Measurements from ENCODE around the gene C16orf89.

DNA sequence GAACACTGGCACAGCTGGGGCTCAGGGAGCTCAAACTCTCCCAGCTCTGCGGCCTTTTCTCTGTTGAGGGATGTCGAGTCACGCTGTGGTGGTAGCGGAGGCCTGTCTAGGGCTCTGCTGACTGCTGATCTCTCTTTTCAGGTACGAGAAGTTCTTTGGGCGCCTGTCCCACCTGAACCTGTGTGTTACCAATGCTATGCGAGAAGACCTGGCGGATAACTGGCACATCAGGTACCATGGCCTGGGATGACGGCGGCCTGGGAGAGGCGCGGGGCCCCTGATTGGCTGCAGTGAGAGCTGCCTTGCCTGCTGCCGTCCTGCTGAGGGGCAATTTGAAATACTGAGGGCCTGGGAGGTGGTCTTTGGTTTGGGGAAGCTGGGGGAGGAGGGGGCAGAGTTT lies 11.5 kb upstream of the C16orf89 start:
- TF ChIP-seq, protein P1, sequence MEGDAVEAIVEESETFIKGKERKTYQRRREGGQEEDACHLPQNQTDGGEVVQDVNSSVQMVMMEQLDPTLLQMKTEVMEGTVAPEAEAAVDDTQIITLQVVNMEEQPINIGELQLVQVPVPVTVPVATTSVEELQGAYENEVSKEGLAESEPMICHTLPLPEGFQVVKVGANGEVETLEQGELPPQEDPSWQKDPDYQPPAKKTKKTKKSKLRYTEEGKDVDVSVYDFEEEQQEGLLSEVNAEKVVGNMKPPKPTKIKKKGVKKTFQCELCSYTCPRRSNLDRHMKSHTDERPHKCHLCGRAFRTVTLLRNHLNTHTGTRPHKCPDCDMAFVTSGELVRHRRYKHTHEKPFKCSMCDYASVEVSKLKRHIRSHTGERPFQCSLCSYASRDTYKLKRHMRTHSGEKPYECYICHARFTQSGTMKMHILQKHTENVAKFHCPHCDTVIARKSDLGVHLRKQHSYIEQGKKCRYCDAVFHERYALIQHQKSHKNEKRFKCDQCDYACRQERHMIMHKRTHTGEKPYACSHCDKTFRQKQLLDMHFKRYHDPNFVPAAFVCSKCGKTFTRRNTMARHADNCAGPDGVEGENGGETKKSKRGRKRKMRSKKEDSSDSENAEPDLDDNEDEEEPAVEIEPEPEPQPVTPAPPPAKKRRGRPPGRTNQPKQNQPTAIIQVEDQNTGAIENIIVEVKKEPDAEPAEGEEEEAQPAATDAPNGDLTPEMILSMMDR (conservative IDR thresholded peaks at IDR 0.05) = no peak
- no peak for TF ChIP-seq EZH2 (IDR thresholded peaks at IDR 0.05; ENCODE audit: low read depth)

Measured in PC-9 (cell line).